ENCODE measurements around the gene CNMD. TPM values are rescaled to one million over a fixed set of nuclear protein-coding genes. Genes with fewer than 3 reads are reported as not detected.

CNMD gene
- 0.46 and 1.4 TPM in 2 replicates for total RNA-seq

- H3K36me3 ChIP-seq (ENCODE audit: control insufficient read depth, insufficient read depth, low read length): no peaks in the 10 kb centered on the region
- DNase-seq (ENCODE audit: low read depth): no peak
- H3K27me3 ChIP-seq (ENCODE audit: control insufficient read depth, insufficient read depth, low read length): peaks cover 26% of the 10 kb centered on the region
- TF ChIP-seq CTCF (IDR thresholded peaks at IDR 0.05; ENCODE audit: insufficient read depth, low read length, poor library complexity, severe bottlenecking): no peak
- H3K4me3 ChIP-seq (ENCODE audit: low read depth, low read length): no peak within 1 kb of the TSS
Measured at GRCh38 chr13:52739468-52740071, at the start of gene CNMD. Gene CNMD, minus strand, starts transcription at chr13:52739820. Its CDS starts 119 bp downstream, at chr13:52739701.

GRCh38 chr13:52788011-52788410 lies 48.4 kb upstream of the CNMD start:
- no peak for TF ChIP-seq CTCF (IDR thresholded peaks at IDR 0.05; ENCODE audit: insufficient read depth, low read length, poor library complexity, severe bottlenecking)
- no peak for DNase-seq (ENCODE audit: low read depth)
- no peak overlapping the region for H3K4me3 ChIP-seq (ENCODE audit: low read depth, low read length)
- no peaks in the 10 kb centered on the region for H3K27me3 ChIP-seq (ENCODE audit: control insufficient read depth, insufficient read depth, low read length)
- no peaks in the 10 kb centered on the region for H3K36me3 ChIP-seq (ENCODE audit: control insufficient read depth, insufficient read depth, low read length)

GRCh38 chr13:52787235-52787634 lies 47.6 kb upstream of the CNMD start:
- Histone ChIP-seq H3K4me3 (ENCODE audit: low read depth, low read length) (no peak overlapping the region), H3K27me3 (ENCODE audit: control insufficient read depth, insufficient read depth, low read length) (no peaks in the 10 kb centered on the region), H3K36me3 (ENCODE audit: control insufficient read depth, insufficient read depth, low read length) (no peaks in the 10 kb centered on the region)
- no peak for TF ChIP-seq CTCF (IDR thresholded peaks at IDR 0.05; ENCODE audit: insufficient read depth, low read length, poor library complexity, severe bottlenecking)
- no peak for DNase-seq (ENCODE audit: low read depth)

- no peak for DNase-seq (ENCODE audit: low read depth)
Measured at GRCh38 chr13:52786766-52787165, 47.1 kb upstream of the CNMD start.

GRCh38 chr13:52785739-52786138 lies 46.1 kb upstream of the CNMD start:
- Histone ChIP-seq H3K4me3 (ENCODE audit: low read depth, low read length) (no peak overlapping the region), H3K27me3 (ENCODE audit: control insufficient read depth, insufficient read depth, low read length) (no peaks in the 10 kb centered on the region), H3K36me3 (ENCODE audit: control insufficient read depth, insufficient read depth, low read length) (no peaks in the 10 kb centered on the region)
- no peak for DNase-seq (ENCODE audit: low read depth)
- no peak for TF ChIP-seq CTCF (IDR thresholded peaks at IDR 0.05; ENCODE audit: insufficient read depth, low read length, poor library complexity, severe bottlenecking)

More at GRCh38 chr13:52786766-52787165, 47.1 kb upstream of the CNMD start:
- Histone ChIP-seq H3K4me3 (ENCODE audit: low read depth, low read length) (no peak overlapping the region), H3K27me3 (ENCODE audit: control insufficient read depth, insufficient read depth, low read length) (no peaks in the 10 kb centered on the region), H3K36me3 (ENCODE audit: control insufficient read depth, insufficient read depth, low read length) (no peaks in the 10 kb centered on the region)
- TF ChIP-seq CTCF (IDR thresholded peaks at IDR 0.05; ENCODE audit: insufficient read depth, low read length, poor library complexity, severe bottlenecking): no peak

Data from kidney epithelial cell (primary cell).